Large intestine (tissue), 3 donors: ENCODE results near the gene SFRP5. TPM values are rescaled to one million over a fixed set of nuclear protein-coding genes. Genes with fewer than 3 reads are reported as not detected.

Experiments used
- DNase-seq, 2 donors: peaks; one replicate each; pipeline versions ENCODE4 v3.0.0 to v3.0.0-alpha.2; 2013
- H3K27ac ChIP-seq: one replicate; pipeline ENCODE4 v1.5.1; 2013; ENCODE audit warnings: low read length
- H3K27me3 ChIP-seq: 2 replicates; pipeline ENCODE4 v1.6.1; 2013; ENCODE audit warnings: low read length; ENCODE audit not compliant: control insufficient read depth, insufficient read depth
- H3K36me3 ChIP-seq: 2 replicates; pipeline ENCODE4 v1.6.1; 2013; ENCODE audit warnings: low read length; ENCODE audit not compliant: control insufficient read depth, insufficient read depth
- H3K4me1 ChIP-seq: one replicate; pipeline ENCODE4 v1.6.1; 2013; ENCODE audit warnings: low read length; ENCODE audit not compliant: control insufficient read depth, insufficient read depth
- H3K4me3 ChIP-seq: one replicate; pipeline ENCODE4 v1.5.1; 2013; ENCODE audit warnings: low read length
- H3K9me3 ChIP-seq: one replicate; pipeline ENCODE4 v1.6.1; 2013; ENCODE audit warnings: mild to moderate bottlenecking, low read depth, low read length, moderate library complexity; ENCODE audit not compliant: control insufficient read depth
- WGBS: methylation state at CpG from one replicate; pipeline ENCODE4 v1.1.5; 2013; ENCODE audit warnings: low lambda C conversion rate; ENCODE audit not compliant: insufficient coverage; 5-methylcytosine and 5-hydroxymethylcytosine counted together
- polyA plus RNA-seq: library from polyadenylated mRNA; unstranded; fragments of 120-200 nt; gene quantifications from one replicate; pipeline ENCODE4 v1.2.1, GENCODE V29; 2013

The SFRP5 gene
- polyA plus RNA-seq, 1 donor = 25.0 TPM

DNA sequence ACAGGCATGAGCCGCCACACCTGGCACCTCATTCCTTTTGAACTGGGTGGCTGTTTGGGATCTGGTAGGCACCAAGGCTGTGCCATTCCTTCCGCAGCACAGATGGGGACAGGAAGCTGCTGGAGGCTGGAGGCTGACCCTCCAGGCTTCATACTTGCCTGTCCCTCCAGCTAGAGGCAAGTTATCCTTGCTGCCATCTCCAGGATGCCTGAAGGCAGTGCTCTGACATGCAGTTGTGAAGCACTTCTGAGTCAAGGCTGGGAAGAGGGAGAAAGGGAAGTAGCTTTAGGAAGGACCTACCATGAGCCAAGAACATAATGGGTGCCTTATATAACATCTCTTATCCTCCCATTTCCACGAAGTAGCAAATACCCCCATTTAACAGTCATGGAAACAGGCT, 48.8 kb downstream of the SFRP5 start:
- WGBS = no CpG with 5 or more reads among the region's 3 CpGs
- no peaks in the 10 kb centered on the region for H3K27me3 ChIP-seq
- no peaks in the 10 kb centered on the region for H3K9me3 ChIP-seq
- no peak overlapping the region for H3K4me3 ChIP-seq
- H3K4me1 ChIP-seq = peaks cover 28% of the 10 kb centered on the region
- H3K36me3 ChIP-seq = peaks cover 3% of the 10 kb centered on the region
- no peak for DNase-seq
- H3K27ac ChIP-seq = no peak overlapping the region

DNA sequence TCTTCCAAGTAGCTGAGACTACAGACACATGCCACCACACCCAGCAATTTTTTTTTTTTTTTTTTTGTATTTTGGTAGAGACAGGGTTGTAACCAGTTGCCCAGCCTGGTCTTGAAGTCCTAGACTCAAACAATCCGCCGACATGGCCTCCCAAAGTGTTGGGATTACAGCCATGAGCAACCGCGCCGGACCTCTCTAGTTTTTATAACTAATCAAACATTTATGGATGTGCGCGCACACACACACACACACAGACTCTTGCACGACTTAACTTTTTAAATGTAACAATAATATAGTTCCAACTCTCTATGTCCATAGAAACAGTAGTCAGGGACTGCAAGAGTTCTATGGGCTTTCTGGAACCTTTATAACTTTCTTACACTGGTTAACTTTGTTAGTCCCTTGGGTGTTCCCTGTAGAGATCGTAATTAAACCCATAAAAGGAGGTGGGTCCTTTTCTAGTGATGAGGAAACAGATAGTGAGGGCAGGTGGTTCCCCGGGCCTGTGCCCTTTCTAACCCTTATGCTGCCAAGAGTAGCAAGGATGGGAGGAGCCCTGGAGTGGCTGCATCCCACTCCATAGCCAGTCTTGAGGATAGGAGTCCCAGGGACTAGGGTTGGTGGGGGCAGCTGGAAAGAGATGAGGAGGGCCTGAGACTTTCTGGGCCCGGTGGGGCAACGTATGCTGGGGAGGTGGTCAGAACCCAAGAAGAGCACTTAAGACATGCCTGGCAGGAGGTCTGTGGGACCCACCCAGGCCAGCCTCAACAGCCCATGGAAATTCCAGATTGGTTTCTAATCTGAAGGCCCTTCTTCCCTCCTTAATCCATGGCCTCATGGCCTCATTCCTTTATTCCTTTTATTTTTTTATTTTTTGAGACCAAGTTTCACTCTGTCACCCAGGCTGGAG, 49.7 kb downstream of the SFRP5 start:
- DNase-seq = peak in 1 of 2 donors; percentile 82
- peaks cover 12% of the 10 kb centered on the region for H3K36me3 ChIP-seq
- no peak overlapping the region for H3K4me3 ChIP-seq
- peaks cover 32% of the 10 kb centered on the region for H3K4me1 ChIP-seq
- peak overlapping the region; percentile 50 for H3K27ac ChIP-seq
- no peaks in the 10 kb centered on the region for H3K9me3 ChIP-seq
- WGBS = no CpG with 5 or more reads among the region's 12 CpGs
- no peaks in the 10 kb centered on the region for H3K27me3 ChIP-seq

DNA sequence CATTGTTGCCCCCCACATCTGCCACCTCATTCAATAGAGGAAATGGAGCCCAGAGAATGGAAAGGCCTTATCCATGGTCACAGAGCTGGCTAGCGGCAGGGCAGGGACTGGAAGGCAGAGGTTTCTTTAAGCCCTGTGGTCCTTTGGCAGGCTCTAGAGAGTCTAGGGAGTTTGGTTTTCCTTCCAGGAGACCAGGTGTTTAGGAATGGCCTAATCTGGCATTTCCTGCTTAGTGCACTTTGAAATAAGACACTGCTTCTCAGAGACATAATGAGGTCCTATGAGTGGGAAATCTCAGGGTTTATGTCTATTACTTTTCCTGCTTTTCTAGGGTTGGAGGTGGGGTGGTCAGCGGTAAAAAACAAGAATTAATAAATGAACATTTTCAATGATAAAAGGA, 52.2 kb downstream of the SFRP5 start:
- no peaks in the 10 kb centered on the region for H3K9me3 ChIP-seq
- peaks cover 20% of the 10 kb centered on the region for H3K36me3 ChIP-seq
- peaks cover 43% of the 10 kb centered on the region for H3K4me1 ChIP-seq
- DNase-seq = no peak
- H3K27ac ChIP-seq = peak overlapping the region; percentile 91
- H3K27me3 ChIP-seq = no peaks in the 10 kb centered on the region
- H3K4me3 ChIP-seq = no peak overlapping the region
- 83% methylated on average over 1 of the region's 2 CpGs for WGBS

DNA sequence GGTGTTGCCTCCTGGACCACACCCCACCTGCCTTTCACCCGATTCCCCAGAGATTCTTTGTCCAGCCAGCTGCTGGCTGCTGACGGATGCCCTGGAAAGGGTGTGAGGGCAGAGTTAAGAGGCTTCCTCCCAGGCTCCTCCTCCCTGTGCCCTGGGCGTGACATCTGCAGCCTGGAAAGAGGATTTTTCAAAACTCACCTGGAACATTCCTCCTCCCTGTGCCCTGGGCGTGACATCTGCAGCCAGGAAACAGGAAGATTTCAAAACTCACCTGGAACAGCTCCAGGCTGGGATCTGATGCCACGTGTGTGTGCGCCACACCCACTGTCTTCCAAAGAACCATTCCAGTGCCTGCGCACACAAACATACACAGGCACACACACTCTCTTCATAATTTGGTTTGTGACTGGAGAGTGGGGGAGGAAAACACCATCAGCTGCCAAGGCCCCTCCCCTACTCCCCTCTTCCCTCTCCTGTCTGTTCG, 53.1 kb downstream of the SFRP5 start:
- Histone ChIP-seq H3K36me3 (peaks cover 20% of the 10 kb centered on the region), H3K27me3 (no peaks in the 10 kb centered on the region), H3K4me1 (peaks cover 43% of the 10 kb centered on the region), H3K4me3 (no peak overlapping the region), H3K9me3 (no peaks in the 10 kb centered on the region), H3K27ac (peak overlapping the region; percentile 91)
- WGBS = 0% methylated on average over 1 of the region's 8 CpGs
- DNase-seq = peak; percentile 92 to 99

DNA sequence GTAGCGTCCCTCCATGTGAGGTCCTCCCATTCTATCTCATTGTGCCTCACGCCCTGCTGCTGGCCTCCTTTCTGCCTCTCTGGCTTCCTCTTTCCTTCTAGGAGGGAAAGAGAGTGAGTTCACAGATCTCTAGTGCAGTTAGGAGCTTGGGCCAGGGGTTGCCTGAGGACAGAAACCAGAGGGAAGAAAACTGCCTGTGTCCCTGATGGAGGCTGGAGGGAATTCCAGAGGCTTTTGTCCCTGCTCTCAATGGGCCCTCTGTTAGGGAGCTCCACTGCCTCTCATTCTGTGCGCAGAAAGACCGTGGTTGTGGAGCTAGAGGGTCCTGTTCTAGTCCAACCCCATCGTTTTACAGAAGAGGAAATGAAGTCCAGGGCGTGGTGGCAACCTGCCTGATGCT, 53.6 kb downstream of the SFRP5 start:
- Histone ChIP-seq H3K27ac (peak overlapping the region; percentile 91), H3K36me3 (peaks cover 20% of the 10 kb centered on the region), H3K4me1 (peaks cover 44% of the 10 kb centered on the region), H3K27me3 (no peaks in the 10 kb centered on the region), H3K4me3 (no peak overlapping the region), H3K9me3 (no peaks in the 10 kb centered on the region)
- DNase-seq = no peak
- no CpG with 5 or more reads among the region's 6 CpGs for WGBS

DNA sequence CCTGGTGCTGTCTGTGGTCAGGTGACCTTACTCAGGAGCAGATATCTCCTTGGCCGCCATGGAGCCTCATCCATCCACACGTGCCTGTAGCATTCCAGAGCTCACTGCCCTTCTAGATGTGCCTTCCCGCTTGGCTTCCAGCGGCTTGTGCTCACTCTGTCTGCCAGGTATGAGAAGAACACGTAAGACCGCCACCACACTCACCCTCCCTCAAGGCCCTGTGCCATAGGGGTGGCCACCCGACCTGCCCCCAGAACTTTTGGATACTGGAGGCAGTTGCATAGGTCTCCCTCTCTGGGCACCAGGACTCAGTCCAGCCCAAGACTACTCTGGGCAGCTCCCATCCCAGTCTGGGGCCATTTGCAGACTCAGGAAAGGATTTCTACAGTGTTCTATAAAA, 54.2 kb downstream of the SFRP5 start:
- H3K27ac ChIP-seq = peak overlapping the region; percentile 91

More for the DNA sequence above, 54.2 kb downstream of the SFRP5 start:
- H3K4me3 ChIP-seq = no peak overlapping the region
- H3K36me3 ChIP-seq = peaks cover 20% of the 10 kb centered on the region
- no peaks in the 10 kb centered on the region for H3K27me3 ChIP-seq
- H3K9me3 ChIP-seq = no peaks in the 10 kb centered on the region
- H3K4me1 ChIP-seq = peaks cover 48% of the 10 kb centered on the region
- WGBS = no CpG with 5 or more reads among the region's 7 CpGs
- no peak for DNase-seq

Other genes starting within 250 kb of the SFRP5 start
- 0.13 TPM for gene ANKRD2, start 199.2 kb downstream of the SFRP5 start, polyA plus RNA-seq
- 3.2 TPM for gene HOGA1, start 187.6 kb downstream of the SFRP5 start, polyA plus RNA-seq
- 0.09 TPM for gene C10orf62, start 182.3 kb downstream of the SFRP5 start, polyA plus RNA-seq
- 18.7 TPM for gene MORN4, start 138.5 kb downstream of the SFRP5 start, polyA plus RNA-seq
- 37.4 TPM for gene PI4K2A, start 131.3 kb downstream of the SFRP5 start, polyA plus RNA-seq
- gene AVPI1, start 84.8 kb downstream of the SFRP5 start, polyA plus RNA-seq = 56.5 TPM
- gene MARVELD1, start 58.3 kb downstream of the SFRP5 start, polyA plus RNA-seq = 32.9 TPM
- gene ZFYVE27, start 34.9 kb downstream of the SFRP5 start, polyA plus RNA-seq = 51.2 TPM
- gene GOLGA7B, start 77.8 kb upstream of the SFRP5 start, polyA plus RNA-seq = 3.9 TPM